ENCODE results near the gene PKN1.

- TF ChIP-seq CTCF (IDR thresholded peaks at IDR 0.05; ENCODE audit: low read depth, low read length, missing input control): no peak
- no peak for TF ChIP-seq REST (IDR thresholded peaks at IDR 0.05)
- no peak for TF ChIP-seq HNF4A (conservative IDR thresholded peaks at IDR 0.05)
- no peak for TF ChIP-seq FOXA1 (IDR thresholded peaks at IDR 0.05)
- TF ChIP-seq RAD21 (IDR thresholded peaks at IDR 0.05): no peak
Measured at GRCh38 chr19:14503285-14503684, 70.2 kb downstream of the PKN1 start.

Measured in liver (tissue), 3 donors.